GM18951 (cell line): ENCODE results near the gene MSN.

Source experiments
- POLR2A ChIP-seq: IDR thresholded peaks from 4 replicates; pipeline ENCODE4 v1.6.1; 2011; ENCODE audit warnings: mild to moderate bottlenecking; ENCODE audit not compliant: insufficient read length, insufficient read depth; ENCODE audit errors: extremely low read depth
- in situ Hi-C: fragments of 300-500 bp; cut with MboI; formaldehyde crosslinking; loops from one replicate; pipeline ENCODE4 v1.12.0; 2022; ENCODE audit warnings: low sequenced_read_pairs, mixed read lengths, inconsistent platforms; ENCODE audit not compliant: unreplicated experiment

Gene MSN

DNA sequence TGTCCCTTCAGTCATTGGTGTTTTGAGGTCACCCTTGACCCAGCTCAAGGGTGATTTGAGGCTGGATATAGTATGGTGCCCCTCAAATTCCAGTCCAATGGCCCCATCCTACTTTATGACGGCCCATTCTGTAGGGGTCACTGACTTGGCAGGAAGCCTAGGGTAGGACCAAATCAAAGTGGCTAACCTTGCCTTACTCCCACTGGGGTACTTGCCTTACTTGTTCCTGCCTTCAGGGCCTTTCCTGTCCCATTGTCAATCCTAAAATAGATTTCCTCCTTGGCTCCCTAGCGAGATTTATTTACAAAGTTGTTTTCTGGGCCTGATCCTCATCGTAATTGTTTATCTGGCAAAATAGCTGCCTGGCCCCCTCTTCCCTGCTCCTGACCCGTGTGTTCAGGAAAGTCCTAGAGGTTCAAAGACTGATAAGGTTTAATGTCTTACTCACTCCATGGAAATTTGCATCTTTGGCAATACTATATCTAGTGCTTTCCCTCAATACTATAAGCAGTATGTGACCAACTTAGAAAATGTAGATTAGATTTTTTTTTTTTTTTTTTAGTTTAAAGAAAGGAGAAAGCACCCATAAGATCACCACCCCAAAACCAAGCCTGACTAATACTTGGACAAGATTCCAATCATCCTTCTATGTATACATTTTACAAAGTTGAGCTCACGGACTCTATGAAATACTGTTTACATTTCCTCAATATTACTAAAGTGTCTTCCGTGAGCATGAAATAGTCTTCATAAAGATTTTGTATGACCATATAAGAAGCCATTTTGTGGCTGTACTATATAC, 44.8 kb downstream of the MSN start:
- TF ChIP-seq POLR2A: no peak
- in situ Hi-C loops: no loop called here

DNA sequence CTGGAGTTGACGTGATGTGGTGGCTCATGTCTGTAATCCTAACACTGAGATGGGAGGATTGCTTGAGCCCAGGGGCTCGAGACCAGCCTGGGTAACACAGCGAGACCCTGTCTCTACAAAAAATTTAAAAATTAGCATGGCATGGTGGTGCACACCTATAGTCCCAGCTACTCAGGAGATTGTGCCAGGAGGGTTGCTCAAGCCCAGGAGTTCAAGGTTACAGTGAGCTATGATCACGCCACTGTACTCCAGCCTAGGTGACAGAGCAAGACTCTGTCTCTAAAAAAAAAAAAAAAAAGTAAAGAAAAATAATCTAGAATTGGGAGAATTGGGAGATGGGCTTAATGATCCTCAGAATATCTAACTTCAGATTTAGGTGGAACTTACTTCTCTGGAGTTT, 51.1 kb downstream of the MSN start:
- in situ Hi-C loops: no loop called here
- TF ChIP-seq POLR2A: no peak

DNA sequence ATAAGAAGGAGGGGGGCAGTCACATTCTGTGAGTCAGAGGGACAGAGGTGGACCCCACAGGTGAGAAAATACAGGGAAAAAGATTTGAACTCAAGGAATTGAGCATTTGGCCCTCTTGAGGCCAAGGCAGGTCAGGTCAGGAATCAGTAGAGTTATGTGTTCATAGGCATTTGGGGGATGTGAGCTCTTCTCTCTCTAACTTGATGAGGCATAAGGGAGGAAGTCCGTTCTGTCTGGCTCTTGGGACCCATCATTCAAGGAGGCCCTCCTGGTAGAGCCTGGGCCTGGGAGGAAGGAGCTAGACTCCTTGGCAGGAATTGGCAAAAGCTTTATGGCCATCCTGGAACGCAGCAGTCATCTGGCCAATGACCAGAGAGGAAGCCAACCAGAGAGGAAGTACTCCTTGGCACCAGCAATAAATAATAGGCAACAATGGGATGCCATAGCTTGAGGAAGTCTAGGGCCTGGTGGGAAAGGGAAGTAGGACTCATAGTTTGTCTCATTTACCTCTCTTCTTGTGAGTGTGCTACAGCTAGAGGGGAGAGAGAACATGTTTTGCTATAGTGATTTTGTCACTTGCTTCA, 53.0 kb downstream of the MSN start:
- in situ Hi-C loops: no loop called here
- no peak for TF ChIP-seq POLR2A

DNA sequence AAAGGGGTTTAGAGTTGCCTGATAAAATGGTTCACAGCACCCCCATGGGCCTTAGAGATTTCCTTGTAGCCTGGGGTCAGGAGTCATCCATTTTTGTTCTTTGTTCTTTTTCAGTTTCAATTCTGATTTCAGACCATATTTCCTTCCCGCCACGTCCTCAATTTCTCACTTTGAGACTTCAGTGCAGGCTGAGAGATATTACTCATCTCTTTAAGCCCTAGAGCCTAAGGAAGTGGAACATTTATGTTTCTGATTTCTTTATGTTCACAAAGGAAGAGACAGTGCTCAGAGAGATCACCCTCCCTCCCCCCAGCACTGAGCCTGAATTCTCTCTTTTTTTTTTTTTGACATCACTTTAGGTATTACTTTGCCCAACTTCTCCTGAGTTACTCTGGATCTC, 56.3 kb downstream of the MSN start:
- TF ChIP-seq POLR2A: no peak
- in situ Hi-C loops: no loop called here

DNA sequence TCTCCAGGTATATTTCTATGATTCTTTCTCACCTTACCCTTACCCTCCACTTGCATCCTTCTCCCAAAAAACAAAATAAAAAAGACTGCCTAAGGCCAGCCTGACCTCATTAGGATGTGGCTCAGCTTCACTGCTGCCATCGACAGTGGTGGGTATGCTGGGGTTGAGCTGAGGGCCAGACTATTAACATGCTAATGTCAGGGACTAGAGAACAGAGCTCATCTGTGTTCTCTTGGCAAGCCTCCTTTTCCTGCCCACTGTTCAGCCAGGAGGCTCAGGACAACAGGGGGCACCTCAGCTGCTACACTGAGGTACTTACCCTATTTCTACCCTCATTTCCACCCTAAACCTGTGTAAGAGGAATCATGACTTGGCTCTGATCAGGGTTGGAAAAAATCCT, 59.3 kb downstream of the MSN start:
- TF ChIP-seq POLR2A: no peak
- in situ Hi-C loops: loop anchor here (25.0 kb wide), 1 partner anchor 261 kb away; no protein-coding TSS in a partner anchor

DNA sequence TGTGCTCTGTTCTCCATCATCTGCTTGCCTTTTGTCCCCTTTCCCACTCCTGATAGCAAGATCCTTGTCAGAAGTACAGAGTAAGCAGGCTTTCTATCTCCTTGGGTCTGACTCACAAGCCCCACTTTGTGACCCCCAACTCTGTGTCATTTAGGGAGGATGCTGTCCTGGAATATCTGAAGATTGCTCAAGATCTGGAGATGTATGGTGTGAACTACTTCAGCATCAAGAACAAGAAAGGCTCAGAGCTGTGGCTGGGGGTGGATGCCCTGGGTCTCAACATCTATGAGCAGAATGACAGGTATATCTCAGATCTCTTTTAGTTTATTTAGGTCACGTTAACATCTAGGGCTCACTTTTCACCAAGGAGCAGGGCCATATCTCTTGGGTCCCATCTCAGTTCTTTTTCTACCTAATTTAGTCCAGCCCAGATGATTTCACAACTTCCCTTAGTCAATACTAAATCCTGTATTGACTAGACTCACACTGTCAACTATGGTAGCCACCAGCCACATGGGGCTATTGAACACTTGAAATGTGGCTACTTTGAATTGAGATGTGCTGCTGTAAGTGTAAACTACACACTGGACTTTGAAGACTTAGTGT, 64.3 kb downstream of the MSN start:
- in situ Hi-C loops: loop anchor here (25.0 kb wide), 1 partner anchor 256 kb away; no protein-coding TSS in a partner anchor

DNA sequence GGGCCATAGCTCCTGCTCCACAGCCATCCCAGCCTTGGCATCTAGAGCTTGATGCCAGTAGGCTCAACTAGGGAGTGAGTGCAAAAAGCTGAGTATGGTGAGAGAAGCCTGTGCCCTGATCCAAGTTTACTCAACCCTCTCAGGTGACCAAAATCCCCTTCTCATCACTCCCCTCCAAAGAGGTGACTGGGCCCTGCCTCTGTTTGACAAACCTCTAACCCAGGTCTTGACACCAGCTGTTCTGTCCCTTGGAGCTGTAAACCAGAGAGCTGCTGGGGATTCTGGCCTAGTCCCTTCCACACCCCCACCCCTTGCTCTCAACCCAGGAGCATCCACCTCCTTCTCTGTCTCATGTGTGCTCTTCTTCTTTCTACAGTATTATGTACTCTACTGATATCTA, 73.5 kb downstream of the MSN start:
- in situ Hi-C loops: loop anchor here (25.0 kb wide), 1 partner anchor 246 kb away; no protein-coding TSS in a partner anchor
- TF ChIP-seq POLR2A: no peak

More for the DNA sequence above, 64.3 kb downstream of the MSN start:
- no peak for TF ChIP-seq POLR2A

DNA sequence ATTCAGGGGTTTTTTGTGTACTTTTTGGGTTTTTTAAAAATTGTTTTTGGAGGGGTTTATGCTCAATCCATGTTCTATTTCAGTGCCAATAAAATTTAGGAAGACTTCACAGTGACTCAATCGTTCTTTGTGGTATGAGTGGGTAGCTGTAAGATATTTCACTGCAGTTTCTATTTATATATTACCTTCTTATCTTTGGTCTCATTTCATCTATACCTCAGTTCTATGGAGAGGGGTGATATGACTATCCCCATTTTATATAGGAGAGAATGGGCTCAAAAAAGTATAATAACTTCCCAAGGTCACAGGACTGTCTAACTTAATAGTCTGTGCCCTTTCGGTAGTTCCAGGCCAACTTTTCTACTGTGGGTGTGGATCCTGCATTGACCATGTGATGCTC, 74.4 kb downstream of the MSN start:
- no peak for TF ChIP-seq POLR2A
- in situ Hi-C loops: loop anchor here (25.0 kb wide), 1 partner anchor 245 kb away; no protein-coding TSS in a partner anchor

DNA sequence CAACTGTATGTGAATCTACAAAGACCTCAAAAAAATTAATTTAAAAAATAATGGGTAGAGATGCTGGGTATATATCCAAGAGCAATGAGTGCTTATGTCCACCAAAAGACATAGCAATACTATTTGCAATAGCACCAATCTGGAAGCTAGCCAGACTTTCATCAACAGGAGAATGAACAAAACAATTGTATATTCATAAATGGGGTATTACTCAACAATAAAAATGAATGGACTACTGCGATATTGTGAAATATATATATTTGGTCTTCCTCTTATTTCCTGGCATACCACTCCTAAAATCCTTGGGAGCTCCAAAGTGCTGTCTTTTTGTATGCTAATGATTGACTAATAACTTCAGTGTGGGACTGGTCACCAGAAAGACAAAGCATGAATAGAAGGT, 77.5 kb downstream of the MSN start:
- in situ Hi-C loops: loop anchor here (25.0 kb wide), 1 partner anchor 242 kb away; no protein-coding TSS in a partner anchor
- TF ChIP-seq POLR2A: no peak

DNA sequence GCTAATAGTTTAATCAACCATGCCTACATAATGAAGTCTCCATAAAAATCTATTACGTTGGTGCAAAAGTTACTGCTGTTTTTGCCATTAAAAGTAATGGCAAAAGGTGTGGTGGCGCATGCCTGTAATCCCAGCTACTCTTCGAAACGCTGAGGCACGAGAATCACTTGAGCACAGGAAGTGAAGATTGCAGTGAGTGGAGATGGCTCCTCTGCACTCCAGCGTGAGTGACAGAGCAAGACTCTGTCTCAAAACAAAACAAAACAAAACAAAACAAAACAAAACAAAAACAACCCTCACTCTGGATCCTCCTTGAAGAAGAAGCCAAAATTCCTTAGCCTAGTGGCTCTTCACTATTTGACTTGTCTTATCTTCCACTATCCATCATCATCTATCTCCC, 78.0 kb downstream of the MSN start:
- no peak for TF ChIP-seq POLR2A
- in situ Hi-C loops: loop anchor here (25.0 kb wide), 1 partner anchor 242 kb away; no protein-coding TSS in a partner anchor

DNA sequence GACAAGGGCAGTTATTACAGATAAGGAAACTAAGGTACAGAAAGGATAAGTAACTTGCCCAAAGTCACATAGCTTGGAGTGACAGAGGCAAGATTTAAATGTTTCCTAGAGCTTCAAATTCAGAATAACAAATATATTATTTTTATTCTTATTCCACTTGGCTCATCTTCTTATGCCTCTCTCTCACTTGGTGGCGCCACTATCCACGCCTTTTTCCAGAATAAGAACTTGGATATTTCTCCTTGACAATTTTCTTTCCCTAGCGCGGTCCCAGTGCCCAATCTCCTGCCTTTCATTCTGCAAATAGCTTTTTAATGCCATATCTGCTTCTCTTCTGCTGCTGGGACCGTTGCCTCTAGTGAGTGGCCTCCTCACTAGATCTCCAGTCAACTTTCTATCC, 78.5 kb downstream of the MSN start:
- in situ Hi-C loops: loop anchor here (25.0 kb wide), 1 partner anchor 241 kb away; no protein-coding TSS in a partner anchor
- TF ChIP-seq POLR2A: no peak

DNA sequence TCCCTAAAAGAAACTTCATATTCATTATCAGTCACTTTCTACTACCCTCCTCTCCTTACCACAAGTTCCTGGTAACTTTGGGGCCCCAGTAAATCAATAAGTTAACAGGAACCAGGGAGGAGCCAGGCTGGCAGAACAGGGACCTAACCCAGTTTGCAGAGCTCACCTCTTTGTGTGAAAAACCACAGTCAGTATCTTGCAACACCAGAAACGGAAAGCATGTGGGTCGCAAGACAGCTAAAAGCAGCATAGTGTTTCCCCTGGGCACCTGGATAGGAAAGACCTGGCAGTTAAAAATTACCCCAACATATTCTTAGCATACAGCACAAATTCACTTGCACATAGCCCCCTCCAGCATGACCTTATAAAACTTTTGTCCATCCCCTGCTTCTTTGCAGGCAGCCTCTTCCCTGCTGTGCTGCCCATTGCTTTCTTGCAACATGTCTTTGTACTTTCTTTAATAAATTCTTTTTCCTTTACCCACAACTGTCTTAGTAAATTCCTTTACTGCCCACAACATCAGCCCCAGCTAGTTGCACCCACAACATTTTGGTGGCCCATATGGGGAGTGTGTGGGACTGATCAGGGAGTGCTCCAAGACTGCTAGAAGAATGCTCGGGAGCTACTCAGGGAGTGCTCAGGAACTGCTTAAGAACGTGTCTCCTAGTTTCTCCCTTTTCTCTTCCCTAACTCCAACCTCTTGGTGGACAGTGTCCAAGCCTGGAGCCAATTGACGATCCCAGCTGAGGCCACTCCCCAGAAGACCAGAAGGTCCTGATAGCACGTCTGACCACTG, 83.4 kb downstream of the MSN start:
- no peak for TF ChIP-seq POLR2A
- in situ Hi-C loops: no loop called here

DNA sequence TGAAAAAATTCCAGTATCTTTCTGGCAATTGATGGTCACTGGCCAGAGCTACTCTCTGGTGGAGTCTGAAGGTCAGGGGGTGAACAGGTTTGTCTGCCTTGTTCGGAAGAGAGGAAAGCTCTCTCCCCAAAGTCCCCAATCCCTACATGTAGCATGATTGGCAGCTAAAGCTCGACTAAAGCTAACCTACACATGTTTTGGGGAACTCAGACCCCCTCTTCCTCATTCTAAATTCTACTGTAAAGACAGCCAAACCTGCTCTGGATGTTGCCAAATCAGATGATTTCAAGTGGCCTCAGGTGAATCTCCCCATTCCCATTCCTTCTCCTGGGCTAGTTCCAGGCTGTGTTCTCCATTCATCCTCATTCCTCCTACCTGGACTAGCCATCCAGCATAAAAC, 84.1 kb downstream of the MSN start:
- no peak for TF ChIP-seq POLR2A
- in situ Hi-C loops: no loop called here
